ENCODE results near the gene HLCS. TPM values are rescaled to one million over a fixed set of nuclear protein-coding genes. Genes with fewer than 3 reads are reported as not detected.

Gene HLCS
- polyA plus RNA-seq, 1 donor (not counting 4 experiments of a cell fraction or from before 2014, with no cell fraction given) = 11.5 TPM

- Histone ChIP-seq H3K79me2 (ENCODE audit: control insufficient read depth, insufficient read depth, low read length) (no peaks in the 10 kb centered on the region), H3K9me3 (ENCODE audit: control insufficient read depth, low read depth, low read length) (no peaks in the 10 kb centered on the region), H3K27me3 (ENCODE audit: control insufficient read depth, extremely low read depth, insufficient read depth, low read length) (no peaks in the 10 kb centered on the region), H2AFZ (ENCODE audit: control insufficient read depth, low read length) (no peak overlapping the region), H4K20me1 (ENCODE audit: control insufficient read depth, extremely low read depth, insufficient read depth, low read length) (no peaks in the 10 kb centered on the region), H3K4me3 (ENCODE audit: control insufficient read depth in 2 of 3, extremely low read depth in 1 of 3, insufficient read depth in 2 of 3, low read depth in 1 of 3, low read length in 3 of 3) (no peak overlapping the region), H3K4me2 (ENCODE audit: control insufficient read depth, extremely low read depth, insufficient read depth, low read depth, low read length) (no peak overlapping the region), H3K9me1 (ENCODE audit: control insufficient read depth, extremely low read depth, insufficient read depth, low read length) (no peaks in the 10 kb centered on the region), H3K9ac (ENCODE audit: control insufficient read depth, extremely low read depth, insufficient read depth, low read length) (no peak overlapping the region), H3K4me1 (ENCODE audit: control insufficient read depth, extremely low read depth, insufficient read depth, low read length) (no peaks in the 10 kb centered on the region), H3K36me3 (ENCODE audit: control insufficient read depth in 2 of 2, extremely low read depth in 1 of 2, insufficient read depth in 2 of 2, low read length in 2 of 2) (no peaks in the 10 kb centered on the region), H3K27ac (ENCODE audit: control insufficient read depth, insufficient read depth, low read length) (no peak overlapping the region)
- dilution Hi-C loops (cut with MboI; ENCODE audit: extremely low pct_ligation_motif_present, low sequenced_read_pairs) = no loop called here
- DNase-seq (ENCODE audit: low read depth, low spot score) (no peak), FAIRE-seq (no peak)
- TF ChIP-seq CTCF (optimal IDR thresholded peaks at IDR 0.05 in 1 of 3, IDR thresholded peaks at IDR 0.05 in 1 of 3, conservative IDR thresholded peaks at IDR 0.05 in 1 of 3; ENCODE audit: extremely low read depth in 1 of 3, insufficient read depth in 2 of 3, low read length in 3 of 3) (no peak), EZH2 (IDR thresholded peaks at IDR 0.05; ENCODE audit: low read length) (no peak)
Measured at GRCh38 chr21:36767096-36767495, 199.4 kb downstream of the HLCS start.

- TF ChIP-seq CTCF (optimal IDR thresholded peaks at IDR 0.05 in 1 of 3, IDR thresholded peaks at IDR 0.05 in 1 of 3, conservative IDR thresholded peaks at IDR 0.05 in 1 of 3; ENCODE audit: extremely low read depth in 1 of 3, insufficient read depth in 2 of 3, low read length in 3 of 3) = no peak
- no peak for TF ChIP-seq EZH2 (IDR thresholded peaks at IDR 0.05; ENCODE audit: low read length)
- no peak overlapping the region for H3K4me3 ChIP-seq (ENCODE audit: control insufficient read depth in 2 of 3, extremely low read depth in 1 of 3, insufficient read depth in 2 of 3, low read depth in 1 of 3, low read length in 3 of 3)
- DNase-seq (ENCODE audit: low read depth, low spot score) (no peak), FAIRE-seq (no peak)
- H2AFZ ChIP-seq (ENCODE audit: control insufficient read depth, low read length) = no peak overlapping the region
- H3K36me3 ChIP-seq (ENCODE audit: control insufficient read depth in 2 of 2, extremely low read depth in 1 of 2, insufficient read depth in 2 of 2, low read length in 2 of 2) = no peaks in the 10 kb centered on the region
- no peaks in the 10 kb centered on the region for H3K27me3 ChIP-seq (ENCODE audit: control insufficient read depth, extremely low read depth, insufficient read depth, low read length)
- H3K9ac ChIP-seq (ENCODE audit: control insufficient read depth, extremely low read depth, insufficient read depth, low read length) = no peak overlapping the region
- no peak overlapping the region for H3K27ac ChIP-seq (ENCODE audit: control insufficient read depth, insufficient read depth, low read length)
- H3K9me1 ChIP-seq (ENCODE audit: control insufficient read depth, extremely low read depth, insufficient read depth, low read length) = no peaks in the 10 kb centered on the region
- no peaks in the 10 kb centered on the region for H3K4me1 ChIP-seq (ENCODE audit: control insufficient read depth, extremely low read depth, insufficient read depth, low read length)
- H3K79me2 ChIP-seq (ENCODE audit: control insufficient read depth, insufficient read depth, low read length) = no peaks in the 10 kb centered on the region
- no peaks in the 10 kb centered on the region for H3K9me3 ChIP-seq (ENCODE audit: control insufficient read depth, low read depth, low read length)
- no peak overlapping the region for H3K4me2 ChIP-seq (ENCODE audit: control insufficient read depth, extremely low read depth, insufficient read depth, low read depth, low read length)
- no peaks in the 10 kb centered on the region for H4K20me1 ChIP-seq (ENCODE audit: control insufficient read depth, extremely low read depth, insufficient read depth, low read length)
- dilution Hi-C loops (cut with MboI; ENCODE audit: extremely low pct_ligation_motif_present, low sequenced_read_pairs) = no loop called here
Measured at GRCh38 chr21:36766511-36766910, 200.0 kb downstream of the HLCS start.
